Hepatocyte (in vitro differentiated cells): Measurements from ENCODE around the gene PKN2. TPM values are rescaled to one million over a fixed set of nuclear protein-coding genes. Genes with fewer than 3 reads are reported as not detected.

Source experiments
- DNase-seq: peaks from one replicate; pipeline ENCODE4 v3.0.0-alpha.2; 2016; ENCODE audit warnings: low spot score
- H2AFZ ChIP-seq: fragments of 200-600 bp; sonication (generic); 2 replicates; pipeline ENCODE4 v1.6.0; 2016; ENCODE audit warnings: antibody characterized with exemption, mild to moderate bottlenecking
- H3K27ac ChIP-seq: fragments of 200-600 bp; sonication (generic); 2 replicates; pipeline ENCODE4 v1.5.1; 2016; ENCODE audit warnings: mild to moderate bottlenecking
- H3K27me3 ChIP-seq: fragments of 200-600 bp; sonication (generic); 2 replicates; pipeline ENCODE4 v1.6.1; 2016
- H3K36me3 ChIP-seq: fragments of 200-600 bp; sonication (generic); replicated peaks from 2 replicates; pipeline ENCODE4 v1.5.1; 2016; ENCODE audit warnings: low read depth; ENCODE audit not compliant: insufficient read depth
- H3K4me1 ChIP-seq: fragments of 200-600 bp; sonication (generic); 2 replicates; pipeline ENCODE4 v1.5.1; 2016; ENCODE audit warnings: mild to moderate bottlenecking, moderate library complexity; ENCODE audit not compliant: insufficient read depth
- H3K4me2 ChIP-seq: fragments of 200-600 bp; sonication (generic); 2 replicates; pipeline ENCODE4 v1.6.0; 2016
- H3K4me3 ChIP-seq: fragments of 200-600 bp; sonication (generic); 2 replicates; pipeline ENCODE4 v1.5.1; 2016; ENCODE audit warnings: mild to moderate bottlenecking
- H3K79me2 ChIP-seq: fragments of 200-600 bp; sonication (generic); 2 replicates; pipeline ENCODE4 v1.6.0; 2017; ENCODE audit warnings: mild to moderate bottlenecking
- H3K9me2 ChIP-seq: fragments of 200-600 bp; sonication (generic); replicated peaks from 2 replicates; pipeline ENCODE4 v1.6.0; 2017; ENCODE audit warnings: mild to moderate bottlenecking; ENCODE audit not compliant: insufficient read depth
- H3K9me3 ChIP-seq: fragments of 200-600 bp; sonication (generic); 2 replicates; pipeline ENCODE4 v1.5.1; 2016; ENCODE audit warnings: low read depth, mild to moderate bottlenecking
- H4K20me1 ChIP-seq: fragments of 200-600 bp; sonication (generic); 2 replicates; pipeline ENCODE4 v1.6.0; 2016; ENCODE audit warnings: mild to moderate bottlenecking; ENCODE audit not compliant: insufficient read depth, poor library complexity, severe bottlenecking
- CTCF ChIP-seq: fragments of 200-600 bp; sonication (generic); IDR thresholded peaks from 2 replicates; pipeline ENCODE4 v1.5.1; 2016; ENCODE audit warnings: antibody characterized with exemption, mild to moderate bottlenecking; ENCODE audit not compliant: poor library complexity
- EZH2 ChIP-seq: fragments of 200-600 bp; sonication (generic); IDR thresholded peaks from 2 replicates; pipeline ENCODE4 v1.6.1; 2016; ENCODE audit warnings: antibody characterized with exemption, mild to moderate bottlenecking, borderline replicate concordance
- EZH2phosphoT487 ChIP-seq: fragments of 200-600 bp; sonication (generic); IDR thresholded peaks from one replicate; pipeline ENCODE4 v1.6.1; 2018; ENCODE audit warnings: antibody characterized with exemption, mild to moderate bottlenecking, low read depth, moderate library complexity; ENCODE audit not compliant: unreplicated experiment, severe bottlenecking
- WGBS: methylation state at CpG from one replicate; pipeline ENCODE4 v1.1.6; 2016; ENCODE audit warnings: low lambda C conversion rate; ENCODE audit errors: missing lambda C conversion rate; 5-methylcytosine and 5-hydroxymethylcytosine counted together
- polyA plus RNA-seq: library from polyadenylated mRNA; unstranded; fragments of >200 nt; fragmentation: Nextera tagmentation; extraction: Ambion mirVana; gene quantifications from 2 replicates; pipeline ENCODE4 v1.2.1, GENCODE V29; 2016
- total RNA-seq: library from RNA; depleted of rRNA; stranded (reverse); fragments of >200 nt; gene quantifications from 2 replicates; pipeline ENCODE4 v1.2.3, GENCODE V29; 2014

Gene PKN2
- total and polyA plus RNA-seq, 2 experiments from 2014 or later: 16.4 to 54.0 TPM

- no peak overlapping the region for H2AFZ ChIP-seq
- H3K4me1 ChIP-seq: no peaks in the 10 kb centered on the region
- 4% methylated on average over 3 of the region's 3 CpGs for WGBS
- H3K4me3 ChIP-seq: no peak overlapping the region
- TF ChIP-seq CTCF (peak; percentile 68), EZH2phosphoT487 (no peak)
- no peaks in the 10 kb centered on the region for H3K9me2 ChIP-seq
- peak; percentile 20 for DNase-seq
- H3K36me3 ChIP-seq: no peaks in the 10 kb centered on the region
- H3K4me2 ChIP-seq: no peak overlapping the region
- no peak overlapping the region for H3K27ac ChIP-seq
- no peaks in the 10 kb centered on the region for H3K79me2 ChIP-seq
- no peaks in the 10 kb centered on the region for H4K20me1 ChIP-seq
- no peaks in the 10 kb centered on the region for H3K9me3 ChIP-seq
- H3K27me3 ChIP-seq: no peaks in the 10 kb centered on the region
Observed at GRCh38 chr1:88655685-88656299, 28.3 kb upstream of the PKN2 start.

GRCh38 chr1:88658419-88658818, 25.7 kb upstream of the PKN2 start:
- Histone ChIP-seq H2AFZ (no peak overlapping the region), H3K4me3 (no peak overlapping the region), H3K27me3 (no peaks in the 10 kb centered on the region), H3K36me3 (no peaks in the 10 kb centered on the region), H3K9me3 (no peaks in the 10 kb centered on the region), H3K9me2 (no peaks in the 10 kb centered on the region), H3K27ac (no peak overlapping the region), H3K4me2 (no peak overlapping the region), H4K20me1 (no peaks in the 10 kb centered on the region), H3K4me1 (no peaks in the 10 kb centered on the region), H3K79me2 (no peaks in the 10 kb centered on the region)
- WGBS: 65% methylated on average over 3 of the region's 3 CpGs
- TF ChIP-seq EZH2: no peak
- TF ChIP-seq CTCF: no peak
- no peak for TF ChIP-seq EZH2phosphoT487
- DNase-seq: peak; percentile 8

GRCh38 chr1:88659552-88659951, 24.5 kb upstream of the PKN2 start:
- Histone ChIP-seq H3K36me3 (no peaks in the 10 kb centered on the region), H3K4me1 (no peaks in the 10 kb centered on the region), H3K79me2 (no peaks in the 10 kb centered on the region), H3K4me2 (no peak overlapping the region), H3K9me2 (no peaks in the 10 kb centered on the region), H3K27ac (no peak overlapping the region), H3K9me3 (no peaks in the 10 kb centered on the region), H3K4me3 (no peak overlapping the region), H3K27me3 (no peaks in the 10 kb centered on the region), H2AFZ (no peak overlapping the region), H4K20me1 (no peaks in the 10 kb centered on the region)
- DNase-seq: no peak
- TF ChIP-seq EZH2phosphoT487 (no peak), CTCF (no peak), EZH2 (no peak)

GRCh38 chr1:88661188-88661587, 22.9 kb upstream of the PKN2 start:
- Histone ChIP-seq H4K20me1 (no peaks in the 10 kb centered on the region), H3K27me3 (no peaks in the 10 kb centered on the region), H3K9me2 (no peaks in the 10 kb centered on the region), H2AFZ (peak overlapping the region; percentile 29), H3K36me3 (no peaks in the 10 kb centered on the region), H3K4me1 (no peaks in the 10 kb centered on the region), H3K4me2 (no peak overlapping the region), H3K9me3 (no peaks in the 10 kb centered on the region), H3K79me2 (no peaks in the 10 kb centered on the region), H3K27ac (no peak overlapping the region), H3K4me3 (no peak overlapping the region)
- DNase-seq: no peak
- TF ChIP-seq EZH2 (no peak), CTCF (no peak), EZH2phosphoT487 (no peak)
- WGBS: 79% methylated on average over 4 of the region's 4 CpGs
